Small intestine (tissue), 7 donors: ENCODE measurements around the gene DNER. TPM values are rescaled to one million over a fixed set of nuclear protein-coding genes. Genes with fewer than 3 reads are reported as not detected.
A peak's percentile ranks its signal among the peaks of the same experiment; 100 is the strongest.

Experiments used
- DNase-seq, 2 donors: peaks; one replicate each; pipeline versions ENCODE4 v3.0.0 to v3.0.0-alpha.2; 2013
- FAIRE-seq: peaks from 2 replicates; lab custom pipeline; 2012; peaks lifted over from hg19 to GRCh38; lab: Jason Lieb, UNC
- H3K27ac ChIP-seq, 3 donors: one replicate each; pipeline ENCODE4 v1.5.1; 2013; ENCODE audit warnings: low read length in 2 of 3, mild to moderate bottlenecking in 2 of 3, control low read depth in 1 of 3, inconsistent platforms in 1 of 3, low read depth in 1 of 3, moderate library complexity in 1 of 3
- H3K27me3 ChIP-seq, 3 donors: one replicate each; pipeline ENCODE4 v1.6.1; 2013; ENCODE audit warnings: low read length in 3 of 3, inconsistent platforms in 1 of 3; ENCODE audit not compliant: control insufficient read depth in 3 of 3, insufficient read depth in 3 of 3
- H3K36me3 ChIP-seq, 3 donors: one replicate each; pipeline ENCODE4 v1.6.1; 2013; ENCODE audit warnings: low read length in 3 of 3, inconsistent platforms in 1 of 3, low read depth in 1 of 3, mild to moderate bottlenecking in 1 of 3, moderate library complexity in 1 of 3; ENCODE audit not compliant: control insufficient read depth in 3 of 3, insufficient read depth in 2 of 3
- H3K4me1 ChIP-seq, 3 donors: one replicate each; pipeline ENCODE4 v1.6.1; 2013; ENCODE audit warnings: low read length in 2 of 3, inconsistent platforms in 1 of 3, low read depth in 1 of 3, mild to moderate bottlenecking in 1 of 3, moderate library complexity in 1 of 3; ENCODE audit not compliant: control insufficient read depth in 3 of 3, insufficient read depth in 2 of 3
- H3K4me3 ChIP-seq, 3 donors: one replicate each; pipeline ENCODE4 v1.5.1; 2013; ENCODE audit warnings: low read length in 3 of 3, control low read depth in 1 of 3, inconsistent platforms in 1 of 3, low read depth in 1 of 3, mild to moderate bottlenecking in 1 of 3, moderate library complexity in 1 of 3
- H3K9me3 ChIP-seq, 2 donors: one replicate each; pipeline ENCODE4 v1.6.1; 2013; ENCODE audit warnings: low read depth in 1 of 2, low read length in 1 of 2; ENCODE audit not compliant: control insufficient read depth in 2 of 2, insufficient read depth in 1 of 2
- WGBS, 3 donors: extraction: QIAGEN DNeasy Blood & Tissue Kit; methylation state at CpG; one replicate each; pipeline ENCODE4 v1.1.7; 2013; 5-methylcytosine and 5-hydroxymethylcytosine counted together
- polyA plus RNA-seq, 4 donors: library from polyadenylated mRNA; stranded (reverse) in 3 of 4; unstranded in 1 of 4; fragments of 200-250 nt in 3 of 4; fragments of 120-200 nt in 1 of 4; gene quantifications; one replicate each; pipeline versions ENCODE4 v1.2.1 to v1.2.3, GENCODE V29; 2013
- donor health status: healthy with polysubstance abuse.
- donor health status: control.
- donor health status: control.
- donor health status: Bipolar disorder and iron deficiency.
- donor health status: healthy.

The DNER gene
- polyA plus RNA-seq, 4 donors = 0.99 to 2.4 TPM; not detected in 2

DNA sequence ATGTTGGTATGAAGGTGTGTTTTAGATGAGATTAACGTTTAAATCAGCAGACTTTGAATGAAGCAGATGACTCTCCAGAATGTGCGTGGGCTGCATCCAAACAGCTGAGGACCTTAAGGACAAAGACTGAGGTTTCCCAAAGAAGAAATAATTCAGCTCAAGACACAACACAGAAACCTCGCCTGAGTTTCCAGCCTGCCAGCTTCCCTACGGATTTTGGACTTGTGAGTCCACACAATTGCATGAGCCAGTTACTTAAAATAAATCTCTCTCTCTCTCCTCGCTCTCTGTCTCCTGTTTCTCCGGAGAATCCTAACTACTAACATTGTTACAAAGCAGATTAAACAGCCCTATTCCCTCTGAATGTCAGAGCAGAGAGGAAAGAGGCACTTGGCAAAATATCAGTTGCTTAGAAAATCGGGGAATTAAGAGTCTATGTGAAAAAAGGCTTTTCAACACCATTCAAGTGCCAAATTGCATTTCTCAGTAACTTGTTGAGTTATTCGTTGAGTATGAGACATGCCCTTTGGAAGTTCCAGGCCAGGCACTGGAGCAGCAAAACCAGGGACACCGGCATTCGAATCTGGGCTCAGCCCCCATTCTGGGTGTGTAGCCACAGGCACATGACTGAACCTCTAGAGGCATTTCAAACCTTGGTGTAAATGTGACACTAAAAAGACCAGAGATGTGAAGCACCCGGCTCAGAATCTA, 268.7 kb downstream of the DNER start:
- H3K36me3 ChIP-seq = no peaks in the 10 kb centered on the region
- no peaks in the 10 kb centered on the region for H3K27me3 ChIP-seq
- H3K27ac ChIP-seq = peak overlapping the region in 1 of 3 donors; percentile 6
- DNase-seq (no peak), FAIRE-seq (no peak)
- H3K4me3 ChIP-seq = no peak overlapping the region
- H3K4me1 ChIP-seq = no peaks in the 10 kb centered on the region
- 54 to 71% (median 70%) methylated on average over 11 of the region's 11 CpGs for WGBS, 3 donors
- H3K9me3 ChIP-seq = no peaks in the 10 kb centered on the region

DNA sequence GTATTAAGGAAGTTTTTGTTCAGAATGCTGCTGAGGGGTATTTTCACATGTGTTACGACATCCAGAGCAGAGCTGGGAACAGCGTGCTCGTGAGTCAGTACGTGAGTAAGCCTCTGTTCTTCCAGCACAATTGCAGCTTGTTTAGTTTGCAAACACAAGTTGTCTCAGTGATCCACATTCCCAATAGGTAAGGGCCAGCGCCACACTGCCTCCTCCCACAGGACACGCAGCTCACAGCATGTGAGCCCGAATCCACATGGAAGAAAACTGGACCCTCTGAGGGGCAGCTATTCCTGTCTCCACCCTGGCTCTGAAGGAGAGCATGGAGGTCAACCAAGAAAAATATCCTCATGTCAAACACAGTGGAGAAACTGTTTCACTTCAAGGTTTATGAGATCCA, 269.3 kb downstream of the DNER start:
- H3K27ac ChIP-seq = peak overlapping the region in 1 of 3 donors; percentile 6
- no peaks in the 10 kb centered on the region for H3K36me3 ChIP-seq
- DNase-seq = no peak
- 41 to 60% (median 56%) methylated on average over 7 of the region's 7 CpGs for WGBS, 3 donors
- no peak overlapping the region for H3K4me3 ChIP-seq
- H3K27me3 ChIP-seq = no peaks in the 10 kb centered on the region
- FAIRE-seq = no peak
- no peaks in the 10 kb centered on the region for H3K4me1 ChIP-seq
- no peaks in the 10 kb centered on the region for H3K9me3 ChIP-seq

DNA sequence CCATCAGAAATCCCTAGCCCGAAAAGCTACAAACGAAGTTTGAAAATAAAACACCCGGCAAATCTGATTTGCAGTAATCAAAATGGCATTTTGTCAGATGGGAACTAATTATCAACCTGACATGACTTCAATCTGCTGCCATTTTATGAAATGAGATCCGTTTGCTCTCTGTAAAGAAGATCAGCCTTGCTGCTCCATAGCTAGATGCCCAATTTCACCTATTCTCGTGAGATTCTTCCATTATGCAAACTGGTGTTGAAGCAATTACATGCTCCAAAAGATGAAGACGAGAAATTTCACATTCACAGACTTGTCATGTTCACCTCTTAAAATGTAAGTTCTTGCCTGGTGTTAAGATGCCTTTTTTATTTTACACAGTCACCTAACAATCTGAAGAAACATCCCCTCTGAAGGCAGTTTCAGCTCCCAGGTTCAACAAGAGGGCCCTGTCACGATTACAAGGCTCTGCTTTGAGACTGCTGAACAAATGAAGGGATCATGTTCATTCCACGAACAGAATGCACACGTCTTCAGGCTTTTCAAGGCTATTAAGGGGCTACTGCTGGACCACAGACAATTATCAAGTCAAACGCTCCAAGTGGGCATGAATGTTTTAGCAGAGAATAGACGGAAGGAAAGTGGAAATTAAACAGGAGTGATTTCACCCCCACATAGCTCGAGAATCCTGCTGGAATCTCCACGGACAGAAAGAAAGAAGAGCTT, 270.6 kb downstream of the DNER start:
- Histone ChIP-seq H3K9me3 (no peaks in the 10 kb centered on the region), H3K4me1 (no peaks in the 10 kb centered on the region), H3K4me3 (no peak overlapping the region), H3K27me3 (no peaks in the 10 kb centered on the region), H3K36me3 (no peaks in the 10 kb centered on the region), H3K27ac (no peak overlapping the region)
- no peak for FAIRE-seq
- 70 to 72% (median 70%) methylated on average over 13 of the region's 13 CpGs for WGBS, 3 donors
- DNase-seq = no peak

- H3K27ac ChIP-seq = no peak overlapping the region
- no peak for FAIRE-seq
- DNase-seq = no peak
Measured at GRCh38 chr2:229443141-229443540, 271.2 kb downstream of the DNER start.

DNA sequence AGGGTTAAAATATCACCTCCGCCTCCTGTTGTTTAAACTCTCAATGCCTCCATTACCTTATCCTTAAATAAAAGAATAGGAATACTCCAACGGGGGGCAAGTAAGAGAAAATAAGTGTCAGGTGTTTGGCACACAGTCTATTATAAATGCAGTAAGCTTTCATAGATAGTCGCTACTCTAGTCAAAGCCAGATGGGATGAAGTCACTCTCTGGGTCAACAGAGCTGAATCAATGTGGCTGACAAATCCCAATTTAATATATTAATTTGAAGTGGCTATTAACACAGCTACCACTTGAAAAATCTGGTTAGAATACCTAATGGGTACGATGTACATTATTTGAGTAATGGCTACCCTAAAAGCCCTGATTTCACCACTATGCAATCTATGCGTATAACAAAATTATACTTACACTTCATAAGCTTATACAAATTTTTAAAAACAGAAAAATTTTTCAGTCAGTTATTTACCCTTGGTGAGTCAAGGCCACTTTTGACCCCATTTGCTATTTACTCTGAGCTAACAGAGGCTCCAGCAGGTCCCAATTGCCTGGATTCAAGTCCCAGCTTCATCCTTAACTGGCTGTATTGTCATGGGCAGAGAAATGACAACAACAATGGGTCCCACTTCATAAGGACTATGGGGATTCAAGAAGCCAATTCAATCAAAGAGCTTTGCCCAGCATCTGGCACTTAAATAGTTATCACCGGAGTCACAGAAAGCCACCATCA, 275.8 kb downstream of the DNER start:
- FAIRE-seq = no peak
- Histone ChIP-seq H3K36me3 (no peaks in the 10 kb centered on the region), H3K27me3 (no peaks in the 10 kb centered on the region), H3K4me1 (no peaks in the 10 kb centered on the region), H3K27ac (no peak overlapping the region), H3K9me3 (peaks cover 0 to 2% of the 10 kb centered on the region in 2 donors), H3K4me3 (no peak overlapping the region)
- 82 to 88% (median 84%) methylated on average over 6 of the region's 6 CpGs for WGBS, 3 donors
- DNase-seq = no peak

More at GRCh38 chr2:229443141-229443540, 271.2 kb downstream of the DNER start:
- Histone ChIP-seq H3K9me3 (no peaks in the 10 kb centered on the region), H3K4me1 (no peaks in the 10 kb centered on the region), H3K36me3 (no peaks in the 10 kb centered on the region), H3K27me3 (no peaks in the 10 kb centered on the region), H3K4me3 (no peak overlapping the region)
- 51 to 57% (median 53%) methylated on average over 3 of the region's 3 CpGs for WGBS, 3 donors

DNA sequence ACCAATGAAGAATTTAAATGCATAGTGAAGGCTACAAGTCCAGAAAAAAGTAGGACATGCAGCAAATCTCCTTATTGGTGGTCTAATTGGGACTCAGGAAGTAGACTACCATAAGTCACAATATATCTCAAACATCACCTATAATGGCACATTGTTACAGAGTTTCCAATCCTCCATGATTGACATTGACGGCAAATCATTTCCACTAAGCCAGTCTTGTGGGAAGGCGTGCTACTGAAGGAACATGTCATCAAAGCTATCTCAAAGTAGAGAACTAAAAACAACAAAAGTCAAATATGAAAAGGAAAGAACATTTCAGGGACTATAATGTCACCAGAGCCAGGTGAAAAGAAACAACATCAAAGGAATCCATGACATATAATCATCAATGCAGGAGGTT, 276.9 kb downstream of the DNER start:
- WGBS, 3 donors = 88 to 94% (median 92%) methylated on average over 2 of the region's 2 CpGs
- no peak for FAIRE-seq
- H3K36me3 ChIP-seq = no peaks in the 10 kb centered on the region
- no peak overlapping the region for H3K27ac ChIP-seq
- peaks cover 0 to 2% of the 10 kb centered on the region in 2 donors for H3K9me3 ChIP-seq
- H3K4me3 ChIP-seq = no peak overlapping the region
- DNase-seq = no peak
- no peaks in the 10 kb centered on the region for H3K4me1 ChIP-seq
- H3K27me3 ChIP-seq = no peaks in the 10 kb centered on the region

DNA sequence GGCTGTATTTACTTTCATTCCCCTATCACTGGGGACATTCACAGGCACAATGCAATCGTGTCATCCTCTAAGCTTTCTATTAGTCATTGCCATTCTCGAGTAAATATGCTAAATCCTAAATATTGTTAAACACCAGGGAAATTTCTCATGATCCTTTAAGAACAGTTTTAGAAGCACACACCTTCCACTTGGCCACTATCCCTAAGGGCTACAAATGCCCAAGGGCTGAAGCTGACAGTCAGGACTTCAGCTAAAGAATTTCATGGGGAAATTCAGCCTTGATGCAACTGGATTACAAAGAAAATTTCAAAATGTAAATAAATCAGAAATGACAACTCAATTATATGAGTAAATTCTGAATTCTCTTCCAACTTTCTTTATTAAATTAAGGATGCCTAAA, 280.2 kb downstream of the DNER start:
- no peak overlapping the region for H3K27ac ChIP-seq
- H3K4me3 ChIP-seq = no peak overlapping the region
- peaks cover 0 to 2% of the 10 kb centered on the region in 2 donors for H3K9me3 ChIP-seq
- FAIRE-seq (no peak), DNase-seq (no peak)
- no peaks in the 10 kb centered on the region for H3K27me3 ChIP-seq
- no peaks in the 10 kb centered on the region for H3K4me1 ChIP-seq
- H3K36me3 ChIP-seq = no peaks in the 10 kb centered on the region
- 14 to 53% (median 31%) methylated on average over 2 of the region's 2 CpGs for WGBS, 3 donors

DNA sequence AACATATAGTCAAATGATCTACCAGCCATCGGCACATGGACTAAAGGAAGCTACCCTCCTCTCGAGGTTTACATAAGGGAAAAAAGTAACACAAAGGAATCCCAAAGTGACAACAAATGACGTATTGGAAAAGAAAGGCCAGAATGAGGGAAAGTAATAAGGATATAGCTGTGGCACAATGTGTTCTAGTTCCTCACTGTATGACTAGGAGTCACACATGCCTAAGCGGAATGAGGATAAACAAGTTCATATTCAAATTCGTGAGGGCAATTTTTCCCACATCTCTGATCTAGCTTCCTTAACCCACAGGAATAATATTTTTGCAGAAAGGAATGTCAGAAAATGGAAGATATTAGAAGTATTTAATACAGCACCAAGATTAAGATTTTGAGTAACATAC, 281.0 kb downstream of the DNER start:
- FAIRE-seq = no peak
- no peak for DNase-seq
- WGBS, 3 donors = 68 to 85% (median 75%) methylated on average over 5 of the region's 5 CpGs

More for the DNA sequence above, 281.0 kb downstream of the DNER start:
- Histone ChIP-seq H3K27me3 (no peaks in the 10 kb centered on the region), H3K4me3 (no peak overlapping the region), H3K36me3 (no peaks in the 10 kb centered on the region), H3K27ac (no peak overlapping the region), H3K9me3 (peaks cover 0 to 2% of the 10 kb centered on the region in 2 donors), H3K4me1 (no peaks in the 10 kb centered on the region)
